ENCODE data around the gene IFITM5. TPM values are rescaled to one million over a fixed set of nuclear protein-coding genes. Genes with fewer than 3 reads are reported as not detected.

Gene IFITM5
- total and polyA plus RNA-seq, 9 of the 15 experiments (the other 6 are each of a cell fraction or from before 2014, with no cell fraction given), result 0.19 TPM; not detected in 8

DNA sequence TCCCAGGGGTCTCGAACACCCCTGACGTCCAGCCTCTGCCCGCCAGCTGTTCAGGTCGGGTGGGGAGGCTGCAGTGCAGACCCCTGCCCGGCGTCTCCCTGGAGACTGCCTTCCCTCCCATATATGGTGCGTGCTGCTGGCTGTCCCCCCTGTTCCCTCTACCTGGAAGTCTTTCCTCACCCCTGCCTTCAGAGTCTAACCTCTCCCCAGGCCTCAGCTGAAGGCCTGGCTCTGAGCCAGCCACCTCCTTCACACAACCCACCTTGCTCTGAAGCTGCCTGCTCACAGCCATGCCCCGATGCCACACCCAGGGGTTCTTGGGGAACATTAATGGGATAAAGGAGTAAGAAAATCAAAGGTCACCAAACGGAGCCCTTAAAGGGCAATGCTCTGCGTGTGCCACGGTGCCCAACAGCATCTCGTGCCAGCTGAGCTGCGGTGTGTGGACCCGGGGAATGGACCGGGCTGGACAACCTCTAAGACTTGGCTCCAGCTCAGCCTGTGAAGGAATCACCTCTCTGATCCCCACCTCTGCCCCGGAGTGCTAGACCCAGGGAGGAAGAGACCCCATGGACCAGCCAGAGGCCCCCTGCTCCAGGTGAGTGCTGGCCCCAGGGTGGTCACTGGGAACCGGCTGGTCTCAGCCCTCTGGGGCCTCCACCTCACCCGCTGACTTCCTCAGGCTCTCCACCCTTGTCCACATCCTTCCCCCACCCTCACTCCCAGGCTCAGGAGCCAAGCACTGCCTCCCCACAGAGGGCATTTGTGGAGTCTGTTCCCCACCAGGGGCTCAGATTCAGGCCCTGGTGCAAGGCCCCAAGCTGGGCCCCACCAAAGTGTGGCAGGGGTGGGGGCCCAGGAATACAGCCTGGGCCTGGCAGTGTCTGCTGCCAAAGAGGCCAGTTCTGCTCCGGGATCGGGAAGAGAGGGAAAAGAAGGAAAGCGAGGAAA, 21.1 kb downstream of the IFITM5 start, which contains the start of gene NLRP6 (continued):
- TF ChIP-seq, protein P1, sequence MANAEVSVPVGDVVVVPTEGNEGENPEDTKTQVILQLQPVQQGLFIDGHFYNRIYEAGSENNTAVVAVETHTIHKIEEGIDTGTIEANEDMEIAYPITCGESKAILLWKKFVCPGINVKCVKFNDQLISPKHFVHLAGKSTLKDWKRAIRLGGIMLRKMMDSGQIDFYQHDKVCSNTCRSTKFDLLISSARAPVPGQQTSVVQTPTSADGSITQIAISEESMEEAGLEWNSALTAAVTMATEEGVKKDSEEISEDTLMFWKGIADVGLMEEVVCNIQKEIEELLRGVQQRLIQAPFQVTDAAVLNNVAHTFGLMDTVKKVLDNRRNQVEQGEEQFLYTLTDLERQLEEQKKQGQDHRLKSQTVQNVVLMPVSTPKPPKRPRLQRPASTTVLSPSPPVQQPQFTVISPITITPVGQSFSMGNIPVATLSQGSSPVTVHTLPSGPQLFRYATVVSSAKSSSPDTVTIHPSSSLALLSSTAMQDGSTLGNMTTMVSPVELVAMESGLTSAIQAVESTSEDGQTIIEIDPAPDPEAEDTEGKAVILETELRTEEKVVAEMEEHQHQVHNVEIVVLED (CRISPR knock-in tag; IDR thresholded peaks at IDR 0.05), result no peak
- TF ChIP-seq SLC30A9 (CRISPR knock-in tag; IDR thresholded peaks at IDR 0.05) (no peak), POLR2AphosphoS5 (IDR thresholded peaks at IDR 0.05; ENCODE audit: control insufficient read depth, insufficient read depth, low read depth, low read length) (no peak), ZNF239 (CRISPR knock-in tag; IDR thresholded peaks at IDR 0.05) (no peak), ZNF121 (CRISPR knock-in tag; conservative IDR thresholded peaks at IDR 0.05) (no peak), MCM3 (IDR thresholded peaks at IDR 0.05) (no peak), NR3C1 (CRISPR knock-in tag; IDR thresholded peaks at IDR 0.05) (no peak), ZNF778 (CRISPR knock-in tag; IDR thresholded peaks at IDR 0.05) (no peak), SP1 (CRISPR knock-in tag; IDR thresholded peaks at IDR 0.05) (no peak), YBX1 (IDR thresholded peaks at IDR 0.05) (no peak), GTF2A2 (tag; IDR thresholded peaks at IDR 0.05) (no peak)
- TF ChIP-seq, protein P2, sequence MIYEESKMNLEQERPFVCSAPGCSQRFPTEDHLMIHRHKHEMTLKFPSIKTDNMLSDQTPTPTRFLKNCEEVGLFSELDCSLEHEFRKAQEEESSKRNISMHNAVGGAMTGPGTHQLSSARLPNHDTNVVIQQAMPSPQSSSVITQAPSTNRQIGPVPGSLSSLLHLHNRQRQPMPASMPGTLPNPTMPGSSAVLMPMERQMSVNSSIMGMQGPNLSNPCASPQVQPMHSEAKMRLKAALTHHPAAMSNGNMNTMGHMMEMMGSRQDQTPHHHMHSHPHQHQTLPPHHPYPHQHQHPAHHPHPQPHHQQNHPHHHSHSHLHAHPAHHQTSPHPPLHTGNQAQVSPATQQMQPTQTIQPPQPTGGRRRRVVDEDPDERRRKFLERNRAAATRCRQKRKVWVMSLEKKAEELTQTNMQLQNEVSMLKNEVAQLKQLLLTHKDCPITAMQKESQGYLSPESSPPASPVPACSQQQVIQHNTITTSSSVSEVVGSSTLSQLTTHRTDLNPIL (CRISPR knock-in tag; IDR thresholded peaks at IDR 0.05), result no peak
- TF ChIP-seq, protein P3, sequence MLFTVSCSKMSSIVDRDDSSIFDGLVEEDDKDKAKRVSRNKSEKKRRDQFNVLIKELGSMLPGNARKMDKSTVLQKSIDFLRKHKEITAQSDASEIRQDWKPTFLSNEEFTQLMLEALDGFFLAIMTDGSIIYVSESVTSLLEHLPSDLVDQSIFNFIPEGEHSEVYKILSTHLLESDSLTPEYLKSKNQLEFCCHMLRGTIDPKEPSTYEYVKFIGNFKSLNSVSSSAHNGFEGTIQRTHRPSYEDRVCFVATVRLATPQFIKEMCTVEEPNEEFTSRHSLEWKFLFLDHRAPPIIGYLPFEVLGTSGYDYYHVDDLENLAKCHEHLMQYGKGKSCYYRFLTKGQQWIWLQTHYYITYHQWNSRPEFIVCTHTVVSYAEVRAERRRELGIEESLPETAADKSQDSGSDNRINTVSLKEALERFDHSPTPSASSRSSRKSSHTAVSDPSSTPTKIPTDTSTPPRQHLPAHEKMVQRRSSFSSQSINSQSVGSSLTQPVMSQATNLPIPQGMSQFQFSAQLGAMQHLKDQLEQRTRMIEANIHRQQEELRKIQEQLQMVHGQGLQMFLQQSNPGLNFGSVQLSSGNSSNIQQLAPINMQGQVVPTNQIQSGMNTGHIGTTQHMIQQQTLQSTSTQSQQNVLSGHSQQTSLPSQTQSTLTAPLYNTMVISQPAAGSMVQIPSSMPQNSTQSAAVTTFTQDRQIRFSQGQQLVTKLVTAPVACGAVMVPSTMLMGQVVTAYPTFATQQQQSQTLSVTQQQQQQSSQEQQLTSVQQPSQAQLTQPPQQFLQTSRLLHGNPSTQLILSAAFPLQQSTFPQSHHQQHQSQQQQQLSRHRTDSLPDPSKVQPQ (CRISPR knock-in tag; IDR thresholded peaks at IDR 0.05; ENCODE audit: borderline replicate concordance), result no peak
- TF ChIP-seq, protein P4, sequence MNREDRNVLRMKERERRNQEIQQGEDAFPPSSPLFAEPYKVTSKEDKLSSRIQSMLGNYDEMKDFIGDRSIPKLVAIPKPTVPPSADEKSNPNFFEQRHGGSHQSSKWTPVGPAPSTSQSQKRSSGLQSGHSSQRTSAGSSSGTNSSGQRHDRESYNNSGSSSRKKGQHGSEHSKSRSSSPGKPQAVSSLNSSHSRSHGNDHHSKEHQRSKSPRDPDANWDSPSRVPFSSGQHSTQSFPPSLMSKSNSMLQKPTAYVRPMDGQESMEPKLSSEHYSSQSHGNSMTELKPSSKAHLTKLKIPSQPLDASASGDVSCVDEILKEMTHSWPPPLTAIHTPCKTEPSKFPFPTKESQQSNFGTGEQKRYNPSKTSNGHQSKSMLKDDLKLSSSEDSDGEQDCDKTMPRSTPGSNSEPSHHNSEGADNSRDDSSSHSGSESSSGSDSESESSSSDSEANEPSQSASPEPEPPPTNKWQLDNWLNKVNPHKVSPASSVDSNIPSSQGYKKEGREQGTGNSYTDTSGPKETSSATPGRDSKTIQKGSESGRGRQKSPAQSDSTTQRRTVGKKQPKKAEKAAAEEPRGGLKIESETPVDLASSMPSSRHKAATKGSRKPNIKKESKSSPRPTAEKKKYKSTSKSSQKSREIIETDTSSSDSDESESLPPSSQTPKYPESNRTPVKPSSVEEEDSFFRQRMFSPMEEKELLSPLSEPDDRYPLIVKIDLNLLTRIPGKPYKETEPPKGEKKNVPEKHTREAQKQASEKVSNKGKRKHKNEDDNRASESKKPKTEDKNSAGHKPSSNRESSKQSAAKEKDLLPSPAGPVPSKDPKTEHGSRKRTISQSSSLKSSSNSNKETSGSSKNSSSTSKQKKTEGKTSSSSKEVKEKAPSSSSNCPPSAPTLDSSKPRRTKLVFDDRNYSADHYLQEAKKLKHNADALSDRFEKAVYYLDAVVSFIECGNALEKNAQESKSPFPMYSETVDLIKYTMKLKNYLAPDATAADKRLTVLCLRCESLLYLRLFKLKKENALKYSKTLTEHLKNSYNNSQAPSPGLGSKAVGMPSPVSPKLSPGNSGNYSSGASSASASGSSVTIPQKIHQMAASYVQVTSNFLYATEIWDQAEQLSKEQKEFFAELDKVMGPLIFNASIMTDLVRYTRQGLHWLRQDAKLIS (CRISPR knock-in tag; IDR thresholded peaks at IDR 0.05), result no peak

All from K562 (cell line).